Endothelial cell of umbilical vein (primary cell): ENCODE measurements around the gene MTTP. TPM values are rescaled to one million over a fixed set of nuclear protein-coding genes. Genes with fewer than 3 reads are reported as not detected.

Experiments used
- BruUV-seq: library from RNA; stranded (reverse); fragments of 400-500 nt; replicated peaks from 2 replicates; lab custom pipeline; 2021; lab: Mats Ljungman, UMichigan
- CTCF ChIA-PET: fragments of 300-600, 350-600 bp; sonication (Branson Sonifier 250); formaldehyde crosslinking; loops from one replicate; lab custom pipeline; 2021; ENCODE audit warnings: antibody characterized with exemption, inconsistent platforms; lab: Charles Lee
- POLR2A ChIA-PET: fragments of 300-600, 350-600 bp; sonication (Branson Sonifier 250); formaldehyde crosslinking; loops from one replicate; lab custom pipeline; 2021; ENCODE audit warnings: antibody characterized with exemption, inconsistent platforms; lab: Charles Lee
- DNase-seq: peaks from one replicate; pipeline ENCODE4 v3.0.0-alpha.2; 2011; ENCODE audit warnings: low read depth, low spot score
- FAIRE-seq: peaks from 2 replicates; lab custom pipeline; 2011; peaks lifted over from hg19 to GRCh38; lab: Jason Lieb, UNC
- H2AFZ ChIP-seq: 2 replicates; pipeline ENCODE4 v1.6.0; 2012; ENCODE audit warnings: low read depth, low read length, control low read depth, inconsistent platforms
- H3K27ac ChIP-seq: 2 replicates; pipeline ENCODE4 v1.5.1; 2011; ENCODE audit warnings: low read depth, mild to moderate bottlenecking, control low read depth, low read length, moderate library complexity; ENCODE audit not compliant: insufficient read depth
- H3K27me3 ChIP-seq, 2 experiments: 2 replicates each; pipeline versions ENCODE4 v1.6.0 to v1.6.1; 2011; ENCODE audit warnings: low read length in 2 of 2, mixed read lengths in 1 of 2; ENCODE audit not compliant: control insufficient read depth in 2 of 2, insufficient read depth in 2 of 2
- H3K36me3 ChIP-seq, 2 experiments: 2 replicates in 1 of 2; 3 replicates in 1 of 2; pipeline ENCODE4 v1.5.1; 2011; ENCODE audit warnings: low read length in 2 of 2, mild to moderate bottlenecking in 1 of 2, moderate library complexity in 1 of 2; ENCODE audit not compliant: control insufficient read depth in 2 of 2, insufficient read depth in 2 of 2; ENCODE audit errors: extremely low read depth in 1 of 2
- H3K4me1 ChIP-seq: 3 replicates; pipeline ENCODE4 v1.5.1; 2011; ENCODE audit warnings: mild to moderate bottlenecking, low read length; ENCODE audit not compliant: control insufficient read depth, insufficient read depth; ENCODE audit errors: extremely low read depth
- H3K4me2 ChIP-seq: 2 replicates; pipeline ENCODE4 v1.6.1; 2011; ENCODE audit warnings: low read length, control low read depth, mixed read lengths; ENCODE audit not compliant: insufficient read depth
- H3K4me3 ChIP-seq, 3 experiments: fragments of 200-600 bp in 1 of 3; sonication (generic), shearing (Covaris generic) in 1 of 3; replicated peaks in 1 of 3; 2 replicates each; pipeline ENCODE4 v1.5.1; 2011 to 2016; ENCODE audit warnings: control low read depth in 3 of 3, low read length in 3 of 3, mild to moderate bottlenecking in 2 of 3, inconsistent platforms in 1 of 3, low read depth in 1 of 3, moderate library complexity in 1 of 3; ENCODE audit not compliant: insufficient read depth in 1 of 3
- H3K79me2 ChIP-seq: 2 replicates; pipeline ENCODE4 v1.6.0; 2012; ENCODE audit warnings: low read length, inconsistent platforms; ENCODE audit not compliant: control insufficient read depth, insufficient read depth
- H3K9ac ChIP-seq: replicated peaks from 2 replicates; pipeline ENCODE3; 2011; ENCODE audit warnings: low read length, control low read depth; ENCODE audit not compliant: insufficient read depth; ENCODE audit errors: extremely low read depth
- H3K9me1 ChIP-seq: replicated peaks from 3 replicates; pipeline ENCODE4 v1.6.0; 2011; ENCODE audit warnings: mild to moderate bottlenecking, low read length; ENCODE audit not compliant: control insufficient read depth, insufficient read depth; ENCODE audit errors: extremely low read depth
- H3K9me3 ChIP-seq: replicated peaks from 2 replicates; pipeline ENCODE4 v1.5.1; 2012; ENCODE audit warnings: low read length, inconsistent platforms; ENCODE audit not compliant: control insufficient read depth, insufficient read depth
- H4K20me1 ChIP-seq: replicated peaks from 2 replicates; pipeline ENCODE3; 2011; ENCODE audit warnings: mild to moderate bottlenecking, low read length; ENCODE audit not compliant: control insufficient read depth, insufficient read depth; ENCODE audit errors: extremely low read depth
- EZH2 ChIP-seq: IDR thresholded peaks from 2 replicates; pipeline ENCODE4 v1.6.1; 2012; ENCODE audit warnings: borderline replicate concordance, low read depth, mild to moderate bottlenecking, moderate library complexity, low read length, inconsistent platforms; ENCODE audit not compliant: severe bottlenecking
- FOS ChIP-seq: IDR thresholded peaks from 2 replicates; pipeline ENCODE4 v1.6.1; 2011; ENCODE audit warnings: mild to moderate bottlenecking, low read length, moderate library complexity, borderline replicate concordance; ENCODE audit not compliant: insufficient read depth
- GATA2 ChIP-seq: IDR thresholded peaks from 2 replicates; pipeline ENCODE4 v1.7.0; 2011; ENCODE audit warnings: low read depth, mild to moderate bottlenecking, moderate library complexity, mixed read lengths, low read length; ENCODE audit not compliant: insufficient read length, insufficient read depth
- JUN ChIP-seq: IDR thresholded peaks from 2 replicates; pipeline ENCODE4 v1.6.1; 2011; ENCODE audit warnings: borderline replicate concordance, low read depth; ENCODE audit not compliant: insufficient read length, insufficient read depth
- MYC ChIP-seq: IDR thresholded peaks from one replicate; pipeline ENCODE4 v1.6.1; 2011; ENCODE audit warnings: mild to moderate bottlenecking, low read depth, low read length
- POLR2A ChIP-seq: IDR thresholded peaks from 2 replicates; pipeline ENCODE4 v1.6.1; 2012; ENCODE audit warnings: low read depth, mild to moderate bottlenecking, control low read depth, low read length
- POLR2AphosphoS5 ChIP-seq: IDR thresholded peaks from 2 replicates; pipeline ENCODE4 v1.6.1; 2012; ENCODE audit warnings: low read depth, mild to moderate bottlenecking, control low read depth, low read length, moderate library complexity; ENCODE audit not compliant: insufficient read depth
- dilution Hi-C: fragments of 300-500 bp; cut with MboI; formaldehyde crosslinking; loops from one replicate; pipeline ENCODE4 v1.15.0; 2019; ENCODE audit warnings: low sequenced_read_pairs; ENCODE audit not compliant: extremely low pct_ligation_motif_present
- intact Hi-C: fragments of 100-400 bp; cut with micrococcal nuclease; formaldehyde crosslinking; loops from one replicate; pipeline ENCODE4 v1.10.0; 2022
- polyA plus RNA-seq, 4 experiments: library from polyadenylated mRNA; depleted of rRNA in 3 of 4; stranded (reverse) in 3 of 4; unstranded in 1 of 4; fragments of >200 nt; gene quantifications; 2 replicates each; pipeline versions ENCODE4 v1.2.1 to v1.2.3, GENCODE V29; 2011 to 2012; ENCODE audit warnings: missing spikeins in 1 of 4
- total RNA-seq: library from RNA; stranded (reverse); gene quantifications from 2 replicates; pipeline ENCODE4 v1.2.3, GENCODE V29; 2021
- TF ChIP-seq, protein P1 (sequence below): IDR thresholded peaks from 2 replicates; pipeline ENCODE4 v1.6.1; 2011; ENCODE audit not compliant: insufficient read depth, insufficient read length
- TF ChIP-seq, protein P2 (sequence below), 2 donors: IDR thresholded peaks; 1 replicate in 1 of 2; 2 replicates in 1 of 2; pipeline ENCODE4 v1.5.1; 2011; ENCODE audit warnings: low read length in 2 of 2, mild to moderate bottlenecking in 2 of 2, moderate library complexity in 2 of 2, control low read depth in 1 of 2, inconsistent platforms in 1 of 2, low read depth in 1 of 2; ENCODE audit not compliant: insufficient read depth in 1 of 2; ENCODE audit errors: extremely low read depth in 1 of 2

MTTP gene
- total and polyA plus RNA-seq, 2 donors (not counting 3 experiments of a cell fraction or from before 2014, with no cell fraction given) = not detected

DNA sequence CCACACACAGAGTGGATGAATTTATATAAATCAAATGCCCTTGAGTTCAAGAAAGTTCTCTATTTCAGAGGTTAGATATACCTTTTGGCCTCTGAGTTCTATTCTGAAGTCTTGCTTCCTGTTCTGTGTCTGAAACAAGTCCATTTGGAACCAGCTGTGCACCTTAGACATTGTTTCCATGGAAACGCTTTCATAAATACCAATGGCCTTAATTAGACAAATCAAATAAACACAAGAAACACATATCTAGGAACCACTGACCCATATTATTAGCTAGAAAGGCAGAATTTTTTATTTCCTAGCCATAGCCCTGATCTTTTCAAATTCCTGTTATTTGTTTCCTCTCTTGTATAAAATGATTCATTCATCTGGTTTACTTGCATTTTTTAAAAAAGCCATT, 91.4 kb downstream of the MTTP start:
- dilution Hi-C loops (no loop called here), intact Hi-C loops (no loop called here)
- Histone ChIP-seq H3K9me3 (no peaks in the 10 kb centered on the region), H3K4me1 (no peaks in the 10 kb centered on the region), H3K27ac (no peak overlapping the region), H4K20me1 (no peaks in the 10 kb centered on the region), H2AFZ (no peak overlapping the region), H3K79me2 (no peaks in the 10 kb centered on the region), H3K36me3 (no peaks in the 10 kb centered on the region), H3K4me2 (no peak overlapping the region), H3K4me3 (no peak overlapping the region), H3K9ac (no peak overlapping the region), H3K27me3 (no peaks in the 10 kb centered on the region), H3K9me1 (no peaks in the 10 kb centered on the region)
- FAIRE-seq = no peak
- ChIA-PET POLR2A (no interaction called here), CTCF (no interaction called here)
- no peak for DNase-seq
- TF ChIP-seq, protein P1, sequence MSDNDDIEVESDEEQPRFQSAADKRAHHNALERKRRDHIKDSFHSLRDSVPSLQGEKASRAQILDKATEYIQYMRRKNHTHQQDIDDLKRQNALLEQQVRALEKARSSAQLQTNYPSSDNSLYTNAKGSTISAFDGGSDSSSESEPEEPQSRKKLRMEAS = no peak
- TF ChIP-seq, protein P2, sequence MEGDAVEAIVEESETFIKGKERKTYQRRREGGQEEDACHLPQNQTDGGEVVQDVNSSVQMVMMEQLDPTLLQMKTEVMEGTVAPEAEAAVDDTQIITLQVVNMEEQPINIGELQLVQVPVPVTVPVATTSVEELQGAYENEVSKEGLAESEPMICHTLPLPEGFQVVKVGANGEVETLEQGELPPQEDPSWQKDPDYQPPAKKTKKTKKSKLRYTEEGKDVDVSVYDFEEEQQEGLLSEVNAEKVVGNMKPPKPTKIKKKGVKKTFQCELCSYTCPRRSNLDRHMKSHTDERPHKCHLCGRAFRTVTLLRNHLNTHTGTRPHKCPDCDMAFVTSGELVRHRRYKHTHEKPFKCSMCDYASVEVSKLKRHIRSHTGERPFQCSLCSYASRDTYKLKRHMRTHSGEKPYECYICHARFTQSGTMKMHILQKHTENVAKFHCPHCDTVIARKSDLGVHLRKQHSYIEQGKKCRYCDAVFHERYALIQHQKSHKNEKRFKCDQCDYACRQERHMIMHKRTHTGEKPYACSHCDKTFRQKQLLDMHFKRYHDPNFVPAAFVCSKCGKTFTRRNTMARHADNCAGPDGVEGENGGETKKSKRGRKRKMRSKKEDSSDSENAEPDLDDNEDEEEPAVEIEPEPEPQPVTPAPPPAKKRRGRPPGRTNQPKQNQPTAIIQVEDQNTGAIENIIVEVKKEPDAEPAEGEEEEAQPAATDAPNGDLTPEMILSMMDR (IDR thresholded peaks at IDR 0.05; ENCODE audit: extremely low read depth in 1 of 2, insufficient read depth in 1 of 2, low read depth in 1 of 2, low read length in 2 of 2) = no peak
- TF ChIP-seq POLR2AphosphoS5 (no peak), EZH2 (no peak), FOS (no peak), JUN (no peak), MYC (no peak), GATA2 (no peak), POLR2A (no peak)
- BruUV-seq = no TSS peak
